ENCODE data around the gene GYS1.
"Not testable (repeated sequence)": the region's sequence is repeated elsewhere in the genome, so short reads cannot be mapped to it uniquely, and the experiment has no call there.

GRCh38 chr19:49024233-49024632 is 31.1 kb upstream of the GYS1 start, which contains the start of gene CGB3:
- TF ChIP-seq CTCF (IDR thresholded peaks at IDR 0.05; ENCODE audit: low read depth, low read length, missing input control); MAX (IDR thresholded peaks at IDR 0.05); JUND (IDR thresholded peaks at IDR 0.05); REST (IDR thresholded peaks at IDR 0.05); RXRA (IDR thresholded peaks at IDR 0.05); RAD21 (IDR thresholded peaks at IDR 0.05); ATF3 (IDR thresholded peaks at IDR 0.05); TAF1 (conservative IDR thresholded peaks at IDR 0.05); SP1 (IDR thresholded peaks at IDR 0.05); GABPA (IDR thresholded peaks at IDR 0.05 in 1 of 2, conservative IDR thresholded peaks at IDR 0.05 in 1 of 2): not testable (repeated sequence)

Data from liver (tissue), 3 donors.